ENCODE results near the gene FAM72B.
"Not testable (repeated sequence)": the region's sequence is repeated elsewhere in the genome, so short reads cannot be mapped to it uniquely, and the experiment has no call there.

FAM72B gene

GRCh38 chr1:121208375-121208774 lies 24.2 kb upstream of the FAM72B start:
- not testable (repeated sequence) for H3K4me1 Mint-ChIP-seq (ENCODE audit: low read depth); DNase-seq (ENCODE audit: low spot score); H3K9me3 Mint-ChIP-seq; H3K27ac Mint-ChIP-seq; H3K27me3 Mint-ChIP-seq (ENCODE audit: low read depth); H3K36me3 Mint-ChIP-seq (ENCODE audit: low read depth); H3K4me3 Mint-ChIP-seq

GRCh38 chr1:121207328-121207727 lies 23.2 kb upstream of the FAM72B start:
- H3K9me3 Mint-ChIP-seq; H3K4me3 Mint-ChIP-seq; H3K27me3 Mint-ChIP-seq (ENCODE audit: low read depth): not testable (repeated sequence)

GRCh38 chr1:121205786-121206711 lies 21.9 kb upstream of the FAM72B start:
- not testable (repeated sequence) for DNase-seq (ENCODE audit: low spot score); H3K27ac Mint-ChIP-seq; H3K4me1 Mint-ChIP-seq (ENCODE audit: low read depth); H3K4me3 Mint-ChIP-seq; H3K27me3 Mint-ChIP-seq (ENCODE audit: low read depth); H3K36me3 Mint-ChIP-seq (ENCODE audit: low read depth); H3K9me3 Mint-ChIP-seq

More at GRCh38 chr1:121207328-121207727, 23.2 kb upstream of the FAM72B start:
- not testable (repeated sequence) for H3K27ac Mint-ChIP-seq; DNase-seq (ENCODE audit: low spot score); H3K4me1 Mint-ChIP-seq (ENCODE audit: low read depth); H3K36me3 Mint-ChIP-seq (ENCODE audit: low read depth)

GRCh38 chr1:121202986-121203385 lies 18.8 kb upstream of the FAM72B start:
- not testable (repeated sequence) for H3K36me3 Mint-ChIP-seq (ENCODE audit: low read depth); DNase-seq (ENCODE audit: low spot score); H3K9me3 Mint-ChIP-seq; H3K4me1 Mint-ChIP-seq (ENCODE audit: low read depth); H3K27ac Mint-ChIP-seq; H3K27me3 Mint-ChIP-seq (ENCODE audit: low read depth); H3K4me3 Mint-ChIP-seq

- not testable (repeated sequence) for H3K4me3 Mint-ChIP-seq; DNase-seq (ENCODE audit: low spot score); H3K36me3 Mint-ChIP-seq (ENCODE audit: low read depth); H3K27ac Mint-ChIP-seq; H3K9me3 Mint-ChIP-seq; H3K27me3 Mint-ChIP-seq (ENCODE audit: low read depth); H3K4me1 Mint-ChIP-seq (ENCODE audit: low read depth)
Measured at GRCh38 chr1:121200985-121201981, 17.1 kb upstream of the FAM72B start.

GRCh38 chr1:121200232-121200631 lies 16.1 kb upstream of the FAM72B start:
- not testable (repeated sequence) for H3K27me3 Mint-ChIP-seq (ENCODE audit: low read depth); H3K36me3 Mint-ChIP-seq (ENCODE audit: low read depth); H3K27ac Mint-ChIP-seq; DNase-seq (ENCODE audit: low spot score); H3K9me3 Mint-ChIP-seq; H3K4me1 Mint-ChIP-seq (ENCODE audit: low read depth); H3K4me3 Mint-ChIP-seq

GRCh38 chr1:121199763-121200162 lies 15.6 kb upstream of the FAM72B start:
- not testable (repeated sequence) for H3K36me3 Mint-ChIP-seq (ENCODE audit: low read depth); H3K27me3 Mint-ChIP-seq (ENCODE audit: low read depth); DNase-seq (ENCODE audit: low spot score); H3K9me3 Mint-ChIP-seq; H3K4me3 Mint-ChIP-seq; H3K27ac Mint-ChIP-seq; H3K4me1 Mint-ChIP-seq (ENCODE audit: low read depth)

- H3K27me3 Mint-ChIP-seq (ENCODE audit: low read depth); H3K36me3 Mint-ChIP-seq (ENCODE audit: low read depth); DNase-seq (ENCODE audit: low spot score); H3K9me3 Mint-ChIP-seq; H3K4me1 Mint-ChIP-seq (ENCODE audit: low read depth); H3K4me3 Mint-ChIP-seq; H3K27ac Mint-ChIP-seq: not testable (repeated sequence)
Measured at GRCh38 chr1:121197095-121197882, 13.1 kb upstream of the FAM72B start.

- not testable (repeated sequence) for H3K4me3 Mint-ChIP-seq; H3K9me3 Mint-ChIP-seq; H3K27ac Mint-ChIP-seq; H3K36me3 Mint-ChIP-seq (ENCODE audit: low read depth); H3K27me3 Mint-ChIP-seq (ENCODE audit: low read depth); H3K4me1 Mint-ChIP-seq (ENCODE audit: low read depth); DNase-seq (ENCODE audit: low spot score)
Measured at GRCh38 chr1:121192512-121192911, 8.4 kb upstream of the FAM72B start.

GRCh38 chr1:121187914-121188313 lies 3.8 kb upstream of the FAM72B start:
- peak overlapping the region; percentile 70 for H3K4me3 Mint-ChIP-seq
- not testable (repeated sequence) for H3K27ac Mint-ChIP-seq; H3K4me1 Mint-ChIP-seq (ENCODE audit: low read depth); H3K36me3 Mint-ChIP-seq (ENCODE audit: low read depth); H3K27me3 Mint-ChIP-seq (ENCODE audit: low read depth); H3K9me3 Mint-ChIP-seq; DNase-seq (ENCODE audit: low spot score)

GRCh38 chr1:121186191-121186590 lies 2.1 kb upstream of the FAM72B start:
- DNase-seq (ENCODE audit: low spot score); H3K27me3 Mint-ChIP-seq (ENCODE audit: low read depth): not testable (repeated sequence)
- peak overlapping the region; percentile 85 for H3K27ac Mint-ChIP-seq

GRCh38 chr1:121185140-121185708 lies 1.1 kb upstream of the FAM72B start:
- Mint-ChIP-seq H3K4me3 (peak overlapping the region; percentile 88), H3K27ac (peak overlapping the region; percentile 89)
- H3K4me1 Mint-ChIP-seq (ENCODE audit: low read depth); H3K27me3 Mint-ChIP-seq (ENCODE audit: low read depth); H3K36me3 Mint-ChIP-seq (ENCODE audit: low read depth); H3K9me3 Mint-ChIP-seq: not testable (repeated sequence)
- DNase-seq (ENCODE audit: low spot score), result peak; percentile 27

More at GRCh38 chr1:121186191-121186590, 2.1 kb upstream of the FAM72B start:
- not testable (repeated sequence) for H3K9me3 Mint-ChIP-seq; H3K36me3 Mint-ChIP-seq (ENCODE audit: low read depth)
- Mint-ChIP-seq H3K4me1 (ENCODE audit: low read depth) (peaks cover 10% of the 10 kb centered on the region), H3K4me3 (peak overlapping the region; percentile 92)

- H3K36me3 Mint-ChIP-seq (ENCODE audit: low read depth); H3K4me1 Mint-ChIP-seq (ENCODE audit: low read depth); DNase-seq (ENCODE audit: low spot score); H3K9me3 Mint-ChIP-seq; H3K27me3 Mint-ChIP-seq (ENCODE audit: low read depth); H3K4me3 Mint-ChIP-seq: not testable (repeated sequence)
- H3K27ac Mint-ChIP-seq, result peak overlapping the region; percentile 52
Measured at GRCh38 chr1:121183867-121184266, 273 bp downstream of the FAM72B start.

Data from T-helper 2 cell treated with Interferon-gamma antibody and Interleukin-4, amounts not matched to agents 5 μg/mL and 100 μg/mL, for 36 hours (primary cell).